ENCODE measurements around the gene ZNF28. TPM values are rescaled to one million over a fixed set of nuclear protein-coding genes. Genes with fewer than 3 reads are reported as not detected.
"Not testable (repeated sequence)": the region's sequence is repeated elsewhere in the genome, so short reads cannot be mapped to it uniquely, and the experiment has no call there.

Gene ZNF28
- total RNA-seq, 1 experiment from 2014 or later, result 17.8 TPM

GRCh38 chr19:52840825-52841465, 19.5 kb upstream of the ZNF28 start:
- Histone ChIP-seq H3K9me3 (ENCODE audit: control insufficient read depth in 1 of 2, insufficient read depth in 1 of 2, low read depth in 1 of 2, low read length in 2 of 2) (peaks cover 21 to 48% of the 10 kb centered on the region in 2 experiments; a peak in 3 of 4 replicates), H3K36me3 (ENCODE audit: control insufficient read depth in 1 of 2, insufficient read depth in 2 of 2, low read length in 2 of 2) (peaks cover 12 to 54% of the 10 kb centered on the region in 2 experiments)
- H3K4me3 ChIP-seq (replicated peaks in 1 of 2; ENCODE audit: low read depth in 1 of 2, low read length in 2 of 2); H3K4me2 ChIP-seq (ENCODE audit: low read length); ATAC-seq; DNase-seq (ENCODE audit: low read depth, low spot score); H3K4me1 ChIP-seq (ENCODE audit: control insufficient read depth in 1 of 2, insufficient read depth in 2 of 2, low read length in 2 of 2); H4K20me1 ChIP-seq (ENCODE audit: insufficient read depth); intact Hi-C loops (cut with micrococcal nuclease); RAD21 ChIA-PET (ENCODE audit: low non-redundant PET in 1 of 2, low total read pairs in 2 of 2, uncharacterized antibody in 2 of 2, unreplicated experiment in 2 of 2); H3K27me3 ChIP-seq (ENCODE audit: insufficient read depth, low read length); BruUV-seq (replicated peaks); POLR2A ChIA-PET; H3K79me2 ChIP-seq (ENCODE audit: insufficient read depth, low read length); H3K9ac ChIP-seq (ENCODE audit: low read length); CTCF ChIA-PET; H2AFZ ChIP-seq (ENCODE audit: low read depth, low read length, poor library complexity, severe bottlenecking); H3K27ac ChIP-seq (ENCODE audit: low read depth, low read length); H3K9me2 ChIP-seq (ENCODE audit: insufficient read depth): not testable (repeated sequence)
- TF ChIP-seq ZNF274 (IDR thresholded peaks at IDR 0.05; ENCODE audit: low read depth, low read length), result peak; percentile 73

GRCh38 chr19:52834289-52834688, 12.9 kb upstream of the ZNF28 start:
- H3K9me2 ChIP-seq (ENCODE audit: insufficient read depth); H3K27me3 ChIP-seq (ENCODE audit: insufficient read depth, low read length); H3K79me2 ChIP-seq (ENCODE audit: insufficient read depth, low read length); H3K4me2 ChIP-seq (ENCODE audit: low read length); H3K4me3 ChIP-seq (replicated peaks in 1 of 2; ENCODE audit: low read depth in 1 of 2, low read length in 2 of 2); H3K27ac ChIP-seq (ENCODE audit: low read depth, low read length); ATAC-seq; RAD21 ChIA-PET (ENCODE audit: low non-redundant PET in 1 of 2, low total read pairs in 2 of 2, uncharacterized antibody in 2 of 2, unreplicated experiment in 2 of 2); H3K4me1 ChIP-seq (ENCODE audit: control insufficient read depth in 1 of 2, insufficient read depth in 2 of 2, low read length in 2 of 2); intact Hi-C loops (cut with micrococcal nuclease); H3K36me3 ChIP-seq (ENCODE audit: control insufficient read depth in 1 of 2, insufficient read depth in 2 of 2, low read length in 2 of 2); H3K9ac ChIP-seq (ENCODE audit: low read length); H2AFZ ChIP-seq (ENCODE audit: low read depth, low read length, poor library complexity, severe bottlenecking); DNase-seq (ENCODE audit: low read depth, low spot score); H4K20me1 ChIP-seq (ENCODE audit: insufficient read depth); BruUV-seq (replicated peaks); CTCF ChIA-PET; POLR2A ChIA-PET: not testable (repeated sequence)
- peaks cover 9 to 11% of the 10 kb centered on the region in 2 experiments; a peak in 2 of 4 replicates for H3K9me3 ChIP-seq (ENCODE audit: control insufficient read depth in 1 of 2, insufficient read depth in 1 of 2, low read depth in 1 of 2, low read length in 2 of 2)

GRCh38 chr19:52833541-52833940, 12.1 kb upstream of the ZNF28 start:
- H3K9me2 ChIP-seq (ENCODE audit: insufficient read depth); H3K4me1 ChIP-seq (ENCODE audit: control insufficient read depth in 1 of 2, insufficient read depth in 2 of 2, low read length in 2 of 2); H3K4me3 ChIP-seq (replicated peaks in 1 of 2; ENCODE audit: low read depth in 1 of 2, low read length in 2 of 2); RAD21 ChIA-PET (ENCODE audit: low non-redundant PET in 1 of 2, low total read pairs in 2 of 2, uncharacterized antibody in 2 of 2, unreplicated experiment in 2 of 2); H3K9ac ChIP-seq (ENCODE audit: low read length); H3K4me2 ChIP-seq (ENCODE audit: low read length); CTCF ChIA-PET; H3K27me3 ChIP-seq (ENCODE audit: insufficient read depth, low read length); H3K27ac ChIP-seq (ENCODE audit: low read depth, low read length); intact Hi-C loops (cut with micrococcal nuclease); H4K20me1 ChIP-seq (ENCODE audit: insufficient read depth); POLR2A ChIA-PET; BruUV-seq (replicated peaks); H3K79me2 ChIP-seq (ENCODE audit: insufficient read depth, low read length); H2AFZ ChIP-seq (ENCODE audit: low read depth, low read length, poor library complexity, severe bottlenecking); H3K36me3 ChIP-seq (ENCODE audit: control insufficient read depth in 1 of 2, insufficient read depth in 2 of 2, low read length in 2 of 2); DNase-seq (ENCODE audit: low read depth, low spot score); ATAC-seq; H3K9me3 ChIP-seq (ENCODE audit: control insufficient read depth in 1 of 2, insufficient read depth in 1 of 2, low read depth in 1 of 2, low read length in 2 of 2): not testable (repeated sequence)

- H4K20me1 ChIP-seq (ENCODE audit: insufficient read depth); CTCF ChIA-PET; H3K9me2 ChIP-seq (ENCODE audit: insufficient read depth); H3K4me1 ChIP-seq (ENCODE audit: control insufficient read depth in 1 of 2, insufficient read depth in 2 of 2, low read length in 2 of 2); ATAC-seq; RAD21 ChIA-PET (ENCODE audit: low non-redundant PET in 1 of 2, low total read pairs in 2 of 2, uncharacterized antibody in 2 of 2, unreplicated experiment in 2 of 2); DNase-seq (ENCODE audit: low read depth, low spot score); H3K4me2 ChIP-seq (ENCODE audit: low read length); H3K9ac ChIP-seq (ENCODE audit: low read length); H3K27ac ChIP-seq (ENCODE audit: low read depth, low read length); BruUV-seq (replicated peaks); POLR2A ChIA-PET; H3K9me3 ChIP-seq (ENCODE audit: control insufficient read depth in 1 of 2, insufficient read depth in 1 of 2, low read depth in 1 of 2, low read length in 2 of 2); H3K4me3 ChIP-seq (replicated peaks in 1 of 2; ENCODE audit: low read depth in 1 of 2, low read length in 2 of 2); H3K27me3 ChIP-seq (ENCODE audit: insufficient read depth, low read length); H3K36me3 ChIP-seq (ENCODE audit: control insufficient read depth in 1 of 2, insufficient read depth in 2 of 2, low read length in 2 of 2); intact Hi-C loops (cut with micrococcal nuclease); H2AFZ ChIP-seq (ENCODE audit: low read depth, low read length, poor library complexity, severe bottlenecking); H3K79me2 ChIP-seq (ENCODE audit: insufficient read depth, low read length): not testable (repeated sequence)
Observed at GRCh38 chr19:52829866-52830265, 8.4 kb upstream of the ZNF28 start.

Measured in HCT116 (cell line).